ENCODE measurements around the gene MFRP.

DNA sequence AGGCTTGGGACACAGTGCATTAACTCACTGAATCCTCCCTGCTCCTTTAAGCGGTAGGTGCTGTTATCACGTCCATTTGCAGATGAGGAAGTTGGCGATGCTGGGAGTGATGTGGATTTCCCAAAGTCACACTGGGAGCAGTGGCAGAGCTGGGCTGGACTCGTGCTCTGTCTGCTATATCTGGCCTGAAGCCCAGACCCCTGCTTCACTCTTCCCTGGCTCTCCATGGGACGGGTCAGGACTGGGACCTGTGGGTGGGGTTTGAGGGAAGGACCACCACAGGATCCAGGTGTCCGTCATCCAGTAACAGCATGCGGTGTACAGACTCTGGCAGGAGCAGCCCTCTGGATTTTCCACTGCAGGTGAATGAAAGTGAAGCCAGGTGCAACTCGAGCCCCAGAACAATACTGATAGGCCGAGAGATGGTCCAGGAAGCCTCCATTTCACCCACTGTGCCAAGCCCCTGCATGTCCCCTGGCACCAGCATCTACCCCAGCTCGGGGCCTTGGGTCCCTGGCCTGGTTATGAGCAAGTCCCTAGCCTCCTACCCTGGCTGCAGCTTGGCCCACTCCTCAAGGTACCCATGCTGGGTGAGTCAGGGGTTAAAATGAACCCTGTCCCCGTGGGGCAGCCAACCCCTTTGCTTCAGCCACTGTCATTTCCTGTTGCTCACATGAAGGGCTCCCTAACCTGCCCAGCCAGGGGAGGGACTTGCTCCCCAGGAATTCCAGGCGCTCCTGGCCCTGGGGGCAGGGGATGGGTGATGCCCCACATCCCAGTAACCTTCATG is 30.8 kb upstream of the MFRP start:
- no peak for TF ChIP-seq POLR2AphosphoS5 (IDR thresholded peaks at IDR 0.05)
- TF ChIP-seq, protein P1, sequence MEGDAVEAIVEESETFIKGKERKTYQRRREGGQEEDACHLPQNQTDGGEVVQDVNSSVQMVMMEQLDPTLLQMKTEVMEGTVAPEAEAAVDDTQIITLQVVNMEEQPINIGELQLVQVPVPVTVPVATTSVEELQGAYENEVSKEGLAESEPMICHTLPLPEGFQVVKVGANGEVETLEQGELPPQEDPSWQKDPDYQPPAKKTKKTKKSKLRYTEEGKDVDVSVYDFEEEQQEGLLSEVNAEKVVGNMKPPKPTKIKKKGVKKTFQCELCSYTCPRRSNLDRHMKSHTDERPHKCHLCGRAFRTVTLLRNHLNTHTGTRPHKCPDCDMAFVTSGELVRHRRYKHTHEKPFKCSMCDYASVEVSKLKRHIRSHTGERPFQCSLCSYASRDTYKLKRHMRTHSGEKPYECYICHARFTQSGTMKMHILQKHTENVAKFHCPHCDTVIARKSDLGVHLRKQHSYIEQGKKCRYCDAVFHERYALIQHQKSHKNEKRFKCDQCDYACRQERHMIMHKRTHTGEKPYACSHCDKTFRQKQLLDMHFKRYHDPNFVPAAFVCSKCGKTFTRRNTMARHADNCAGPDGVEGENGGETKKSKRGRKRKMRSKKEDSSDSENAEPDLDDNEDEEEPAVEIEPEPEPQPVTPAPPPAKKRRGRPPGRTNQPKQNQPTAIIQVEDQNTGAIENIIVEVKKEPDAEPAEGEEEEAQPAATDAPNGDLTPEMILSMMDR (IDR thresholded peaks at IDR 0.05) = no peak
